ENCODE results near the gene NMNAT2.

NMNAT2 gene

GRCh38 chr1:183346276-183346732, 71.9 kb downstream of the NMNAT2 start:
- H4K20me1 ChIP-seq (ENCODE audit: insufficient read depth) = no peaks in the 10 kb centered on the region
- H3K27me3 ChIP-seq (ENCODE audit: insufficient read depth, low read depth) = no peaks in the 10 kb centered on the region
- no peak for TF ChIP-seq CTCF (conservative IDR thresholded peaks at IDR 0.05; ENCODE audit: low read depth, low read length)
- H3K79me2 ChIP-seq (ENCODE audit: insufficient read depth, low read depth) = no peaks in the 10 kb centered on the region
- H3K4me2 ChIP-seq = no peak overlapping the region
- H3K36me3 ChIP-seq (ENCODE audit: insufficient read depth) = no peaks in the 10 kb centered on the region
- no peaks in the 10 kb centered on the region for H3K4me1 ChIP-seq (ENCODE audit: low read depth, poor library complexity, severe bottlenecking)
- no peak overlapping the region for H3K9ac ChIP-seq
- H2AFZ ChIP-seq (ENCODE audit: low read depth) = peak overlapping the region; percentile 3; the same call in 1 of the 2 replicates
- H3K27ac ChIP-seq = no peak overlapping the region
- no peak overlapping the region for H3K4me3 ChIP-seq (IDR thresholded peaks at IDR 0.05; ENCODE audit: insufficient read depth, low read depth, low read length)

DNA sequence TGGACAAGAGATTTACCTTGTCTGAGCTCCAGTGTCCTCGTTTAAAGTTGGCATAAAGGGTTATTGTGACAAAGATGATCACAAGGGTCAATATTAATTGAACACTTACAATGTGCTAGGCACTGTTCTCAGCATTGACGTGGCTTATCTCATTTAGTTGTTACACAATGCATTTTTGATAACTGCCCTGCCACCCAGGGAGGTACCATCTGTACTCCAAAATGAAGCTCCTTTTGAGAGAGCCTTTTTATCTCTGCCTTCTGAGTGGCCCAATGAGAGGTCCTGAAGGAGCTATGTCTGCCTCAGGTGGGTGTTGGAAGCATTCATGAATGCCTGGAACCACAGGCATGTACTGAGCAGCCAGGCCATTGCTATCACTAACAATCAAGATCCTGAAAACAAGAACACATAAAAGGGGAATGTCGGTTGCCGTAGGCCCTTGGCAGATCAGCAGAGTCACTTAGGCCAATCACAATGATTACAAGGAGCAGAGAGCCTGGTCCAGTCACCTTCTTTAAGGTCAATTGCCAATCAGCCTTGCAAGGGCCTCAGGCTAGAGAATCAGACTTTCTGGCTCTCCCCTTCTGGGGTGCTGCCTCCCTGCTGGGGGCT, 78.5 kb downstream of the NMNAT2 start:
- Histone ChIP-seq H3K79me2 (ENCODE audit: insufficient read depth, low read depth) (no peaks in the 10 kb centered on the region), H4K20me1 (ENCODE audit: insufficient read depth) (no peaks in the 10 kb centered on the region), H3K4me2 (no peak overlapping the region), H2AFZ (ENCODE audit: low read depth) (no peak overlapping the region), H3K4me1 (ENCODE audit: low read depth, poor library complexity, severe bottlenecking) (no peaks in the 10 kb centered on the region), H3K4me3 (IDR thresholded peaks at IDR 0.05; ENCODE audit: insufficient read depth, low read depth, low read length) (no peak overlapping the region), H3K27me3 (ENCODE audit: insufficient read depth, low read depth) (no peaks in the 10 kb centered on the region), H3K9ac (no peak overlapping the region), H3K27ac (no peak overlapping the region), H3K36me3 (ENCODE audit: insufficient read depth) (no peaks in the 10 kb centered on the region)
- TF ChIP-seq CTCF (conservative IDR thresholded peaks at IDR 0.05; ENCODE audit: low read depth, low read length) = no peak

DNA sequence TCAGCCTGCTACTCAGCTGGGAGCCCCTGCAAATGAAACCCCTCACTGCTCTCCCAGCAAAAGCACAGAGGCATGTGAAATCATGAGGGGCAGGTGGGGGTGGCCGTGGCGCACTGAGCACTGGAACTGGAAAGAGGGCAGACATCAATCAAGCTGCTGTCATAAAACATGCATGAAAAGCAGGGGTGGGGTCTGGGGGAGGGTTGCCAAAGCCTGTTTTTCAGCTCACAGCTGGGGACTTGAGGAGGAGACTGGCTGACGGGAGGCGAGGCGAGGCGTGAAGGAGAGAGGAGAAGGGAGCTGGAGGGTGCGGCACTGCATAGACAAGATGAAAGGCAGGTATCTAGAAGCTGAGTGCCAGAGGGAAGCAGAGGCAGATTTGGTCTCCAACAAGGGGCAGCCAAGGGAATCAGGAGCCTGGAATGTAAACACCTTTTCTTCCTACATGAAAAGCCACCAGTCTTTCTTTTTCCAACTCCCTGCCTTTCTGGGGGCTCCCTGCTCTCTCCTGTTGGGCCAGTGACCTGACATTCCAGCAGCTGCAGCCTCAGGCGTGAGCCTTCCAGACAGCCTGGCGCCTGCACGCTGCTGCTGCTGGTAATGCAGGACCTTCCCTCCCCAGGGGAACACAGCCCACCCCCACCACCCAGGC, 87.0 kb downstream of the NMNAT2 start:
- TF ChIP-seq CTCF (conservative IDR thresholded peaks at IDR 0.05; ENCODE audit: low read depth, low read length) = no peak
- Histone ChIP-seq H3K4me2 (no peak overlapping the region), H2AFZ (ENCODE audit: low read depth) (no peak overlapping the region), H3K4me1 (ENCODE audit: low read depth, poor library complexity, severe bottlenecking) (no peaks in the 10 kb centered on the region), H3K27me3 (ENCODE audit: insufficient read depth, low read depth) (no peaks in the 10 kb centered on the region), H3K4me3 (IDR thresholded peaks at IDR 0.05; ENCODE audit: insufficient read depth, low read depth, low read length) (no peak overlapping the region), H3K79me2 (ENCODE audit: insufficient read depth, low read depth) (no peaks in the 10 kb centered on the region), H3K27ac (no peak overlapping the region), H3K9ac (no peak overlapping the region), H4K20me1 (ENCODE audit: insufficient read depth) (no peaks in the 10 kb centered on the region), H3K36me3 (ENCODE audit: insufficient read depth) (no peaks in the 10 kb centered on the region)

DNA sequence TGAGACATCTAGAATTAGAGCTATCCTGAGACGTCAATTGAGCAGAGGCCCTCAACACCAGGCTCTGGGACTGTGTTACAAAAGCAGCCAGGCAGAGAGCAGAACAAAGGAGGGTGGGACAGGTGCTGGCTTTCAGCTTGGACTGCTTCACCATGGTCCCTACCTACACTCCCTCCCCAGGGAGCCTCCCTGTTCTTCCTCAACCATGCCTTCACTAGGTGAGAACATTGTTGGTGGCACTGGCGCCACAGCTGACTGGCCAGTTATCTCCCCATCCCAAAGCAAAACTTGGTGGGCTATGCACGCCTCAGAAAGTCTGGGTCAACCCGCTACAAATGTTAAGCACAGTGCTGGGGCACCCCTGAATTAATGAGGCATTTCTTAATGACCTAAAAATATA, 87.8 kb downstream of the NMNAT2 start:
- Histone ChIP-seq H3K27ac (no peak overlapping the region), H3K27me3 (ENCODE audit: insufficient read depth, low read depth) (no peaks in the 10 kb centered on the region), H3K79me2 (ENCODE audit: insufficient read depth, low read depth) (no peaks in the 10 kb centered on the region), H4K20me1 (ENCODE audit: insufficient read depth) (no peaks in the 10 kb centered on the region), H3K36me3 (ENCODE audit: insufficient read depth) (no peaks in the 10 kb centered on the region), H3K4me1 (ENCODE audit: low read depth, poor library complexity, severe bottlenecking) (no peaks in the 10 kb centered on the region), H3K9ac (no peak overlapping the region), H3K4me3 (IDR thresholded peaks at IDR 0.05; ENCODE audit: insufficient read depth, low read depth, low read length) (no peak overlapping the region), H3K4me2 (no peak overlapping the region), H2AFZ (ENCODE audit: low read depth) (no peak overlapping the region)
- no peak for TF ChIP-seq CTCF (conservative IDR thresholded peaks at IDR 0.05; ENCODE audit: low read depth, low read length)

Measured in KMS-11 (cell line).